ENCODE measurements around the gene RAMP1.

- TF ChIP-seq POLR2A (IDR thresholded peaks at IDR 0.05) (no peak), CTCF (IDR thresholded peaks at IDR 0.05) (no peak)
These were observed 37.1 kb downstream of the RAMP1 start for GRCh38 chr2:237896507-237896892.

Measured in thyroid gland (tissue), 4 donors.